ENCODE measurements around the gene SACM1L.

- TF ChIP-seq CTCF (IDR thresholded peaks at IDR 0.05) (no peak), POLR2A (IDR thresholded peaks at IDR 0.05) (no peak)
Observed at GRCh38 chr3:45783667-45784066, 94.5 kb downstream of the SACM1L start.

All from heart left ventricle (tissue), 13 donors.